Small intestine (tissue), 16 donors: ENCODE results near the gene FLYWCH2. TPM values are rescaled to one million over a fixed set of nuclear protein-coding genes. Genes with fewer than 3 reads are reported as not detected.

Experiments
- DNase-seq, 2 donors: peaks; one replicate each; pipeline versions ENCODE4 v3.0.0 to v3.0.0-alpha.2; 2013
- FAIRE-seq: peaks from 2 replicates; lab custom pipeline; 2012; peaks lifted over from hg19 to GRCh38; lab: Jason Lieb, UNC
- H3K27ac ChIP-seq, 3 donors: one replicate each; pipeline ENCODE4 v1.5.1; 2013; ENCODE audit warnings: low read length in 2 of 3, mild to moderate bottlenecking in 2 of 3, control low read depth in 1 of 3, inconsistent platforms in 1 of 3, low read depth in 1 of 3, moderate library complexity in 1 of 3
- H3K27me3 ChIP-seq, 3 donors: one replicate each; pipeline ENCODE4 v1.6.1; 2013; ENCODE audit warnings: low read length in 3 of 3, inconsistent platforms in 1 of 3; ENCODE audit not compliant: control insufficient read depth in 3 of 3, insufficient read depth in 3 of 3
- H3K36me3 ChIP-seq, 3 donors: one replicate each; pipeline ENCODE4 v1.6.1; 2013; ENCODE audit warnings: low read length in 3 of 3, inconsistent platforms in 1 of 3, low read depth in 1 of 3, mild to moderate bottlenecking in 1 of 3, moderate library complexity in 1 of 3; ENCODE audit not compliant: control insufficient read depth in 3 of 3, insufficient read depth in 2 of 3
- H3K4me1 ChIP-seq, 3 donors: one replicate each; pipeline ENCODE4 v1.6.1; 2013; ENCODE audit warnings: low read length in 2 of 3, inconsistent platforms in 1 of 3, low read depth in 1 of 3, mild to moderate bottlenecking in 1 of 3, moderate library complexity in 1 of 3; ENCODE audit not compliant: control insufficient read depth in 3 of 3, insufficient read depth in 2 of 3
- H3K4me3 ChIP-seq, 3 donors: one replicate each; pipeline ENCODE4 v1.5.1; 2013; ENCODE audit warnings: low read length in 3 of 3, control low read depth in 1 of 3, inconsistent platforms in 1 of 3, low read depth in 1 of 3, mild to moderate bottlenecking in 1 of 3, moderate library complexity in 1 of 3
- H3K9me3 ChIP-seq, 2 donors: one replicate each; pipeline ENCODE4 v1.6.1; 2013; ENCODE audit warnings: low read depth in 1 of 2, low read length in 1 of 2; ENCODE audit not compliant: control insufficient read depth in 2 of 2, insufficient read depth in 1 of 2
- WGBS, 3 donors: extraction: QIAGEN DNeasy Blood & Tissue Kit; methylation state at CpG; one replicate each; pipeline ENCODE4 v1.1.7; 2013; 5-methylcytosine and 5-hydroxymethylcytosine counted together
- long read RNA-seq, 10 donors: transcript quantifications; one replicate each; lab custom pipeline, GENCODE V29; 2026
- polyA plus RNA-seq, 4 donors: library from polyadenylated mRNA; stranded (reverse) in 3 of 4; unstranded in 1 of 4; fragments of 200-250 nt in 3 of 4; fragments of 120-200 nt in 1 of 4; gene quantifications; one replicate each; pipeline versions ENCODE4 v1.2.1 to v1.2.3, GENCODE V29; 2013
- donor health status: healthy with polysubstance abuse.
- donor health status: control.
- donor health status: control.
- donor health status: Bipolar disorder and iron deficiency.
- donor health status: healthy.

The FLYWCH2 gene, protein sequence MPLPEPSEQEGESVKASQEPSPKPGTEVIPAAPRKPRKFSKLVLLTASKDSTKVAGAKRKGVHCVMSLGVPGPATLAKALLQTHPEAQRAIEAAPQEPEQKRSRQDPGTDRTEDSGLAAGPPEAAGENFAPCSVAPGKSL
- 10 to 100 TPM in 3 of 4 donors, 1 to 10 TPM in 1; 9.1 to 30.2 (median 23.3) TPM for polyA plus RNA-seq
- long read RNA-seq, donor 1, result 0 reads
- long read RNA-seq, donor 2, partial matches to known transcripts, result 0 of 2 reads
- long read RNA-seq, donor 2, other reads (novel, unspliced or antisense), result 0 of 2 reads
- long read RNA-seq, donor 3, transcript FLYWCH2-202 (4 exons, 1,036 nt), result major isoform, 5 of 5 reads
- long read RNA-seq, donor 3, partial matches to known transcripts, result 0 of 5 reads
- long read RNA-seq, donor 3, other reads (novel, unspliced or antisense), result 0 of 5 reads
- long read RNA-seq, donor 4, partial matches to known transcripts, result 0 of 1 reads
- long read RNA-seq, donor 4, other reads (novel, unspliced or antisense), result 0 of 1 reads
- long read RNA-seq, donor 5, partial matches to known transcripts, result 0 of 1 reads
- long read RNA-seq, donor 5, other reads (novel, unspliced or antisense), result 0 of 1 reads
- long read RNA-seq, donor 6, partial matches to known transcripts, result 0 of 3 reads
- long read RNA-seq, donor 6, other reads (novel, unspliced or antisense), result 0 of 3 reads
- long read RNA-seq, donor 7, transcript FLYWCH2-202 (4 exons, 1,036 nt), result major isoform, 9 of 22 reads
- long read RNA-seq, donor 7, partial matches to known transcripts, result 11 of 22 reads
- long read RNA-seq, donor 7, other reads (novel, unspliced or antisense), result 0 of 22 reads
- long read RNA-seq, donor 8, partial matches to known transcripts, result 0 of 2 reads
- long read RNA-seq, donor 8, other reads (novel, unspliced or antisense), result 0 of 2 reads
- long read RNA-seq, donor 9, partial matches to known transcripts, result 0 of 1 reads
- long read RNA-seq, donor 9, other reads (novel, unspliced or antisense), result 0 of 1 reads
- long read RNA-seq, donor 10, partial matches to known transcripts, result 0 of 7 reads
- long read RNA-seq, donor 10, other reads (novel, unspliced or antisense), result 0 of 7 reads

DNA sequence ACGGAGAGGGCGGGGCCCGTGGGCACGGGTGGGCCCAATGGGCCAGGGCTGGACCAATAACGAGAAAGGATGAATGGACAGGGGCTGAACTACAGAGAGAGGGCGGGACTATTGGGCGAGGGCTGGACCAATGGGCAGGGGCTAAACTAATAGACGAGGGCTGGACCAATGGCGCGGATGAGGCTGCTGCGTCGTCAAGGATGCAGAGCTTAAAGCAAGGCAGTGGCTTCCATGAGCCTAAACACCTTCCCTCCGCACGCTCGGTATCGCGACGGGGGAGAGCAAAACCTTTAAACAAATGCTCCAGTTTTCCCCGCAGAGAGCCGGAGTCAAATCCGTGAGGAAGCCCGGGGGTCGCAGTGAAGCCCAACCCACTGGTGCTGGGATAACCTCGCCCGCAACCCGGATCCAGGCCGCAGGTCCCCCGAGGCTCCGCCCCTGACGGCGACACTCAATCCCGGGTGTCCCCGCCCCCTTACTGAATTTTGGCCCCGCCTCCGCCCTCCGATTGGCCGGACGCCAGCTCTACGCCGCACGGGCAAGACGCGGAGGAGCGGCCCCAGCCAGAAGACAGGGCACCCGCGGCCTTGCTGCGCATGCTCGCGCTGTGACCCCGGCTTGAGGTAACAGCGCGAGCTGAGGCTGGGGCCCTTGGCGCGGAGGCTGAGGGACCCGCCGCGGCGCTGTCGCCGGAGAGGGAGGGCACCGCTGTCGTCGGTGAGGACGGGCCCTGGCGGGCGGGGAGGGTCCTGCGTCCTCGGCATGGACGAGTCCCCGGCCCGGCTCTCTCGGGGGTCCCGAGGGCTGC lies at the start of gene FLYWCH2:
Gene FLYWCH2 (plus strand): TSS at position 566 of the 808 bp plus-strand sequence. CDS start 13,235 bp downstream, outside the sequence.
- Histone ChIP-seq H3K27me3 (peaks cover 0 to 8% (median 0%) of the 10 kb centered on the region in 3 donors), H3K27ac (peak within 1 kb of the TSS; percentile 88 to 99 (median 93)), H3K9me3 (peaks cover 0 to 12% of the 10 kb centered on the region in 2 donors), H3K4me1 (peaks cover 0 to 6% (median 0%) of the 10 kb centered on the region in 3 donors), H3K36me3 (no peaks in the 10 kb centered on the region), H3K4me3 (peak within 1 kb of the TSS; percentile 63 to 89 (median 88))
- FAIRE-seq (no peak), DNase-seq (peak; percentile 98 to 99)
- WGBS, 3 donors, result 0% methylated on average over 49 to 73 of the region's 73 CpGs

DNA sequence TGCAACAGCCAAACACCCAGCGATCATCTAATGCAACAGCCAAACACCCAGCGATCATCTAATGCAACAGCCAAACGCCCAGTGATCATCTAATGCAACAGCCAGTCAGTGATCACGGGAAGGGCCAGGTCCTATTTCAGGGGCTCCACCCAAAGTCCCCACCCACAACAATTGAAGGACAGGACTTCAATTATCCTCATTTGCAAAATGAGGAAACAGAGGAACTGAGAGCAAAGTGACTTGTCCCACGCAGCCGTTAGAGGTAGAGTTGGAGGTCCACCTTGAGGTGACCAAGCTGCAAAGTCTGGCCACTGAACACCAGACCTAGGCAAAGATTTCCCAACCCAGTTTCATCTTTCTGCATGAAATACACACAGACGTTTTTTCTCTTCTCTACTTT lies 49.2 kb upstream of the FLYWCH2 start:
- H3K36me3 ChIP-seq, result no peaks in the 10 kb centered on the region
- H3K4me1 ChIP-seq, result peaks cover 0 to 14% (median 0%) of the 10 kb centered on the region in 3 donors
- WGBS, 3 donors, result 72 to 82% (median 80%) methylated on average over 7 of the region's 7 CpGs
- H3K9me3 ChIP-seq, result peaks cover 0 to 8% of the 10 kb centered on the region in 2 donors
- FAIRE-seq (no peak), DNase-seq (no peak)
- H3K27ac ChIP-seq, result no peak overlapping the region
- no peak overlapping the region for H3K4me3 ChIP-seq
- peaks cover 0 to 9% (median 0%) of the 10 kb centered on the region in 3 donors for H3K27me3 ChIP-seq

GRCh38 chr16:2834968-2835367 lies 48.0 kb upstream of the FLYWCH2 start:
- FAIRE-seq (no peak), DNase-seq (no peak)
- Histone ChIP-seq H3K9me3 (peaks cover 0 to 8% of the 10 kb centered on the region in 2 donors), H3K27me3 (peaks cover 0 to 9% (median 0%) of the 10 kb centered on the region in 3 donors), H3K4me1 (peaks cover 0 to 8% (median 0%) of the 10 kb centered on the region in 3 donors), H3K36me3 (no peaks in the 10 kb centered on the region), H3K27ac (peak overlapping the region in 1 of 3 donors; percentile 33), H3K4me3 (no peak overlapping the region)
- WGBS, 3 donors, result 79 to 93% (median 87%) methylated on average over 3 of the region's 3 CpGs

DNA sequence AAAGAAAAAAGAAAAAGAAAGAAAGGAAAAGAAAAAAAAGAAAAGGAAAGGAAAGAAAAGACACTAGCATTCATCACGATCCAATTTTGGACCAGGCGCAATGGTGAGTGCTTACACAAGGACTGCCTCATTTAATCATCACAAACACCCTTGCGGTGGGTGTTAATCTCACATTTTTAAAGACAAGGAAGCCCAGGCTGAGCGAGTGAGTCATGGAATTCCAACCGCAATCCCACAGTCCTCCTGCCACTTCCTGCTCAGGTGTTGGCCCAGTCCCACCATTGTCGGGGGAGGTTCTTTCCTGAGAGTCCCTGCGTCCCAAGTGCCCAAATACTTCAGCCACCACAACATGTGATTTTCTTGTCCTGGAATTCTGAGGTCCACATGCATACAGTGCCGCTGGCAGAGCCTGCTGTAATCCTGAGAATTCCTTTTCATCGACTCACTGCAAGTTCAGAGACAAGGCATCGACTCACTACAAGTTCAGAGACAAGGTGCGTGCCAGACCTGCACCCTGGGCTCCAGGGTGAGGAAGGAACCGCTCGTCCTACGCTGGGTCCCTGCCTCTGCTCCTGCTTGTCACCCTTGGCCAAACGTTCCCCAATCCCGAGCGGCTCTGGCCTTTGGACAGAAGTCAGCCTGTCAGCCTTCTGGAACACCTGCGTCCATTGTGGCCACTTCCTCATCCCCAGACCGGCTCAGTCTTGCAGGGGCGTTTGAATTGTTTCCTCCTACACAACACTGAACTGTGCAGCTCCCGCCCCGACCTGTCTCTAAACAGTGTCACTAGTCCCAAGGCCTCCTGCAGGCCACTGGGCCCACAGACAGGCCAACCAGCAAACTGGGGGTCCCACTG lies 47.1 kb upstream of the FLYWCH2 start:
- no peak for FAIRE-seq

DNA sequence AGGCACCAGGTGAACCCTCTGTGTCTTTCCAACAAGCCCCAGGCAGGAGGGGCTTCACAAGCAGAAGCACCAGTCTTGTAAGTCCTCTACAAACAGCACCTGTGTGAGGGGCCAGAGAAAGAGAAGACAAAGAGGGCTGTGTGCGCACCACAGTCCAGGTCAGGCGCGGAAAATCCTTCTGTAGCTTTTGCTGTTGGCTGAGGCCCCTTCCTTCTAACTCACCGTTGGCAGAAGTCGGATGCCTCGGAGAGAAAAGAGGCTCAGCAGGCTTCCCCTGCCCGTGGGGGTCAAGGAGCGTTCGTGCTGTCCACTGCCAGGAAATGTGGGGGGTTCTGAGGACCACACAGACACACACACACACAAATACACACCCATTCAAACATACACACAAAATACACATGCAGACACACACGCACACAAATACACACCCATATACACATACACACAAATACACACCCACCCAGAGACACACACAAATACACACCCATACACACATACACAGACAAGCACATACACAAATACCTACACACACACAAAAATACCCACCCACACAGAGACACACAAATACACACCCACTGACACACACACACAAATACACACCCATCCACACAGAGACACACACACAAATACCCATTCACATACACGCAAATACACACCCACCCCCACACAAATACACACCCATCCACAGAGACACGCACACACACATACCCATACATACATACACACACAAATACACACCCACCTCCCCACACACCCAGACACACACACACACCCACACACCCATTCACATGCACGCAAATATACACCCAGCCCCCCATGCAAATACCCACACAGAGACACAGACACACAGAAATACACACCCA lies 46.1 kb upstream of the FLYWCH2 start:
- FAIRE-seq, result no peak
- no peak overlapping the region for H3K4me3 ChIP-seq
- H3K36me3 ChIP-seq, result no peaks in the 10 kb centered on the region
- no peaks in the 10 kb centered on the region for H3K9me3 ChIP-seq
- DNase-seq, result no peak
- peaks cover 0 to 7% (median 0%) of the 10 kb centered on the region in 3 donors for H3K4me1 ChIP-seq
- no peak overlapping the region for H3K27ac ChIP-seq
- H3K27me3 ChIP-seq, result peaks cover 0 to 8% (median 0%) of the 10 kb centered on the region in 3 donors
- WGBS, 3 donors, result 74 to 82% (median 80%) methylated on average over 13 of the region's 13 CpGs

More for the DNA sequence above, 47.1 kb upstream of the FLYWCH2 start:
- peak in 1 of 2 donors; percentile 73 for DNase-seq
- Histone ChIP-seq H3K36me3 (no peaks in the 10 kb centered on the region), H3K4me3 (no peak overlapping the region), H3K9me3 (peaks cover 0 to 5% of the 10 kb centered on the region in 2 donors), H3K27ac (peak overlapping the region in 1 of 3 donors; percentile 75), H3K4me1 (no peaks in the 10 kb centered on the region), H3K27me3 (peaks cover 0 to 9% (median 0%) of the 10 kb centered on the region in 3 donors)
- WGBS, 3 donors, result 14 to 45% (median 27%) methylated on average over 22 of the region's 22 CpGs

DNA sequence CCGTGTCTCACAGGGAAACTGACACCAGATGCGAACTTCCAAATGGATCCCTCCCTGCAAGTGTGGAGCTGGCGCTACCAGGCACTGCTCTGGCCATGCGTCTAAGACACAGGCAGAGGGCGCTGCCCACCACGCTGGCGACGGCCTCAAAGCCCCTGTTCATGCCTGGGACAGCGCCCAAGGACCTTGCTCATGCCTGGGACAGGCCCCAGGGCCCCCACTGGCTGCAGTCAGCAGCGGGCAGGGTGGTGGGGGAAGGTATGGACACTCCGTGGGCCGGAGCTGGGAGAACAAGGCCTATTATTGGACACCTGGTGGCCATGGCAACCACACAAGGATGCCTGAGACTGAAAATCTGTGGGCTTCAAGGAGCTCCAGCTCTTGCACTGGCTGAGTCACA lies 44.1 kb upstream of the FLYWCH2 start:
- Histone ChIP-seq H3K4me1 (peaks cover 0 to 11% (median 0%) of the 10 kb centered on the region in 3 donors), H3K9me3 (peaks cover 0 to 7% of the 10 kb centered on the region in 2 donors), H3K36me3 (no peaks in the 10 kb centered on the region), H3K27ac (no peak overlapping the region), H3K27me3 (peaks cover 0 to 11% (median 0%) of the 10 kb centered on the region in 3 donors), H3K4me3 (no peak overlapping the region)
- WGBS, 3 donors, result 3 to 11% (median 5%) methylated on average over 7 to 12 of the region's 12 CpGs
- no peak for FAIRE-seq
- DNase-seq, result peak; percentile 60 to 78
